ENCODE data around the gene RTN4RL1. TPM values are rescaled to one million over a fixed set of nuclear protein-coding genes. Genes with fewer than 3 reads are reported as not detected.

RTN4RL1 gene
- total RNA-seq, 1 donor from 2014 or later: 4.0 TPM

GRCh38 chr17:1915889-1916288 lies 109.2 kb downstream of the RTN4RL1 start:
- H3K9me3 ChIP-seq (replicated peaks): no peaks in the 10 kb centered on the region
- H3K4me3 ChIP-seq: no peak overlapping the region
- H3K27ac ChIP-seq (replicated peaks): no peak overlapping the region
- no peaks in the 10 kb centered on the region for H3K36me3 ChIP-seq
- TF ChIP-seq CTCF (IDR thresholded peaks at IDR 0.05; ENCODE audit: borderline replicate concordance): no peak
- no peaks in the 10 kb centered on the region for H3K4me1 ChIP-seq
- H3K27me3 ChIP-seq (ENCODE audit: low read depth): peaks cover 52% of the 10 kb centered on the region
- no peak for DNase-seq
- intact Hi-C loops (cut with micrococcal nuclease): loop anchor here (10.0 kb wide), 1 partner anchor 109 kb away; the partner anchor contains the start of gene RTN4RL1

GRCh38 chr17:1914661-1915083 lies 110.5 kb downstream of the RTN4RL1 start:
- no peak for DNase-seq
- Histone ChIP-seq H3K36me3 (no peaks in the 10 kb centered on the region), H3K4me1 (no peaks in the 10 kb centered on the region), H3K27ac (replicated peaks) (no peak overlapping the region), H3K4me3 (no peak overlapping the region), H3K27me3 (ENCODE audit: low read depth) (peaks cover 63% of the 10 kb centered on the region), H3K9me3 (replicated peaks) (no peaks in the 10 kb centered on the region)
- intact Hi-C loops (cut with micrococcal nuclease): loop anchor here (10.0 kb wide), 1 partner anchor 110 kb away; the partner anchor contains the start of gene RTN4RL1
- no peak for TF ChIP-seq CTCF (IDR thresholded peaks at IDR 0.05; ENCODE audit: borderline replicate concordance)

GRCh38 chr17:1913702-1914101 lies 111.4 kb downstream of the RTN4RL1 start:
- Histone ChIP-seq H3K9me3 (replicated peaks) (no peaks in the 10 kb centered on the region), H3K4me1 (peaks cover 4% of the 10 kb centered on the region), H3K36me3 (no peaks in the 10 kb centered on the region), H3K4me3 (no peak overlapping the region), H3K27me3 (ENCODE audit: low read depth) (peaks cover 68% of the 10 kb centered on the region), H3K27ac (replicated peaks) (no peak overlapping the region)
- TF ChIP-seq CTCF (IDR thresholded peaks at IDR 0.05; ENCODE audit: borderline replicate concordance): no peak
- no peak for DNase-seq
- intact Hi-C loops (cut with micrococcal nuclease): loop anchor here (10.0 kb wide), 1 partner anchor 111 kb away; the partner anchor contains the start of gene RTN4RL1

- Histone ChIP-seq H3K36me3 (no peaks in the 10 kb centered on the region), H3K27ac (replicated peaks) (no peak overlapping the region), H3K4me1 (peaks cover 14% of the 10 kb centered on the region), H3K27me3 (ENCODE audit: low read depth) (peaks cover 84% of the 10 kb centered on the region), H3K4me3 (no peak overlapping the region), H3K9me3 (replicated peaks) (no peaks in the 10 kb centered on the region)
- no peak for TF ChIP-seq CTCF (IDR thresholded peaks at IDR 0.05; ENCODE audit: borderline replicate concordance)
- intact Hi-C loops (cut with micrococcal nuclease): loop anchor here (10.0 kb wide), 1 partner anchor 113 kb away; the partner anchor contains the start of gene RTN4RL1
- DNase-seq: no peak
Measured at GRCh38 chr17:1912146-1912545, 113.0 kb downstream of the RTN4RL1 start.

GRCh38 chr17:1909985-1910384 lies 115.1 kb downstream of the RTN4RL1 start:
- H3K27me3 ChIP-seq (ENCODE audit: low read depth): peaks cover 75% of the 10 kb centered on the region
- intact Hi-C loops (cut with micrococcal nuclease): loop anchor here (10.0 kb wide), 1 partner anchor 115 kb away; the partner anchor contains the start of gene RTN4RL1
- peaks cover 24% of the 10 kb centered on the region for H3K4me1 ChIP-seq

More at GRCh38 chr17:1909985-1910384, 115.1 kb downstream of the RTN4RL1 start:
- TF ChIP-seq CTCF (IDR thresholded peaks at IDR 0.05; ENCODE audit: borderline replicate concordance): no peak
- Histone ChIP-seq H3K4me3 (no peak overlapping the region), H3K9me3 (replicated peaks) (no peaks in the 10 kb centered on the region), H3K27ac (replicated peaks) (no peak overlapping the region), H3K36me3 (no peaks in the 10 kb centered on the region)
- DNase-seq: no peak
